HepG2 (cell line): ENCODE data around the gene RPS6KL1. TPM values are rescaled to one million over a fixed set of nuclear protein-coding genes. Genes with fewer than 3 reads are reported as not detected.

ENCODE experiments used
- ATAC-seq: fragments of 200-7000 bp; cut with Tn5 transposase; 3 replicates; pipeline ENCODE4 v1.9.1; 2020; ENCODE audit warnings: mild to moderate bottlenecking, moderate library complexity
- BruUV-seq: library from RNA; stranded (reverse); fragments of 400-500 nt; replicated peaks from 2 replicates; lab custom pipeline; 2021; lab: Mats Ljungman, UMichigan
- CTCF ChIA-PET: fragments of 300-600 bp; formaldehyde crosslinking; extraction: SDS; loops from one replicate; lab custom pipeline; 2021; ENCODE audit warnings: low total read pairs, inconsistent platforms, low intra/inter-chr PET ratio; lab: Yijun Ruan, JAX
- POLR2A ChIA-PET: fragments of 350-600 bp; sonication (Branson Sonifier 250); formaldehyde crosslinking; loops from one replicate; lab custom pipeline; 2020; ENCODE audit warnings: antibody characterized with exemption, inconsistent platforms; lab: Yijun Ruan, JAX
- DNase-seq: peaks from one replicate; pipeline ENCODE4 v3.0.0-alpha.2; 2015; ENCODE audit warnings: low spot score
- FAIRE-seq: peaks from 3 replicates; lab custom pipeline; 2011; peaks lifted over from hg19 to GRCh38; lab: Jason Lieb, UNC
- H2AFZ ChIP-seq: one replicate; pipeline ENCODE4 v1.6.1; 2011; ENCODE audit warnings: low read length, inconsistent platforms
- H3K27ac ChIP-seq: fragments of 300-600 bp; 3 replicates; pipeline ENCODE4 v1.8.0; 2011; ENCODE audit warnings: mixed run types, mild to moderate bottlenecking, mixed read lengths, low read length, inconsistent platforms; ENCODE audit not compliant: insufficient read depth; ENCODE audit errors: extremely low read length
- H3K27me3 ChIP-seq, 2 experiments: fragments of 200-600 bp in 1 of 2; 2 replicates in 1 of 2; 3 replicates in 1 of 2; pipeline versions ENCODE4 v1.6.0 to v1.8.0; 2011; ENCODE audit warnings: low read length in 2 of 2, mild to moderate bottlenecking in 2 of 2, moderate library complexity in 2 of 2, inconsistent platforms in 1 of 2; ENCODE audit not compliant: insufficient read depth in 2 of 2, control insufficient read depth in 1 of 2
- H3K36me3 ChIP-seq, 2 experiments: fragments of 200-600 bp in 1 of 2; replicated peaks in 1 of 2; 2 replicates in 1 of 2; 3 replicates in 1 of 2; pipeline versions ENCODE4 v1.5.1 to v1.8.0; 2011; ENCODE audit warnings: low read length in 2 of 2, inconsistent platforms in 1 of 2; ENCODE audit not compliant: insufficient read depth in 2 of 2, control insufficient read depth in 1 of 2
- H3K4me1 ChIP-seq: 2 replicates; pipeline ENCODE4 v1.5.1; 2012; ENCODE audit warnings: low read length, inconsistent platforms; ENCODE audit not compliant: insufficient read depth
- H3K4me2 ChIP-seq: 2 replicates; pipeline ENCODE4 v1.6.0; 2011; ENCODE audit warnings: low read depth, low read length, inconsistent platforms
- H3K4me3 ChIP-seq, 3 experiments: fragments of 200-600 bp in 1 of 3; sonication (generic), shearing (Covaris generic) in 1 of 3; replicated peaks in 1 of 3; 2 replicates each; pipeline ENCODE4 v1.5.1; 2011 to 2016; ENCODE audit warnings: low read length in 3 of 3, inconsistent platforms in 2 of 3, low read depth in 2 of 3, mild to moderate bottlenecking in 2 of 3, control low read depth in 1 of 3, mixed read lengths in 1 of 3; ENCODE audit not compliant: insufficient read depth in 1 of 3
- H3K79me2 ChIP-seq: one replicate; pipeline ENCODE4 v1.6.1; 2011; ENCODE audit warnings: low read length, inconsistent platforms; ENCODE audit not compliant: insufficient read depth
- H3K9ac ChIP-seq: 2 replicates; pipeline ENCODE4 v1.6.0; 2011; ENCODE audit warnings: mild to moderate bottlenecking, low read depth, low read length, inconsistent platforms; ENCODE audit not compliant: insufficient read depth
- H3K9me3 ChIP-seq: 2 replicates; pipeline ENCODE4 v1.5.1; 2012; ENCODE audit warnings: mild to moderate bottlenecking, low read length
- H4K20me1 ChIP-seq: 2 replicates; pipeline ENCODE4 v1.6.0; 2011; ENCODE audit warnings: inconsistent platforms, mild to moderate bottlenecking, low read length, moderate library complexity; ENCODE audit not compliant: insufficient read depth
- CBX5 ChIP-seq: sonication (generic); formaldehyde crosslinking; IDR thresholded peaks from 2 replicates; pipeline ENCODE4 v1.4.0; 2020; ENCODE audit warnings: missing genetic modification reagents, borderline replicate concordance
- GFI1 ChIP-seq: sonication (generic); formaldehyde crosslinking; IDR thresholded peaks from 2 replicates; pipeline ENCODE4 v1.5.0; 2020; ENCODE audit warnings: missing genetic modification reagents, mild to moderate bottlenecking, borderline replicate concordance
- HOXA3 ChIP-seq: sonication (generic); formaldehyde crosslinking; IDR thresholded peaks from 2 replicates; pipeline ENCODE4 v1.5.0; 2020; ENCODE audit warnings: missing genetic modification reagents
- KMT2A ChIP-seq: sonication (generic); formaldehyde crosslinking; IDR thresholded peaks from 2 replicates; pipeline ENCODE4 v1.4.0; 2020; ENCODE audit warnings: missing genetic modification reagents
- NFRKB ChIP-seq: fragments of 450-650 bp; IDR thresholded peaks from 2 replicates; pipeline ENCODE4 v1.6.1; 2017
- SMC3 ChIP-seq: IDR thresholded peaks from 2 replicates; pipeline ENCODE4 v1.6.1; 2011; ENCODE audit warnings: low read length, improper control_type of control experiment
- ZNF12 ChIP-seq: sonication (generic); formaldehyde crosslinking; IDR thresholded peaks from 2 replicates; pipeline ENCODE4 v1.5.0; 2020; ENCODE audit warnings: missing genetic modification reagents
- WGBS: methylation state at CpG from one replicate; pipeline ENCODE4 v1.1.6; 2017; ENCODE audit warnings: low lambda C conversion rate; 5-methylcytosine and 5-hydroxymethylcytosine counted together
- in situ Hi-C: cut with HindIII; loops from 2 replicates; pipeline ENCODE4 v1.10.0; 2017; ENCODE audit warnings: low pct_unique_long_range_greater_than_20kb; ENCODE audit not compliant: extremely low pct_ligation_motif_present
- intact Hi-C: fragments of 100-400 bp; cut with micrococcal nuclease; formaldehyde crosslinking; loops from one replicate; pipeline ENCODE4 v1.10.0; 2022; ENCODE audit not compliant: unreplicated experiment
- polyA plus RNA-seq, 8 experiments: library from polyadenylated mRNA; depleted of rRNA in 3 of 8; stranded (reverse) in 7 of 8; unstranded in 1 of 8; fragments of >200 nt; fragmentation: Illumina TruSeq in 4 of 8; extraction: Trizol in 4 of 8; gene quantifications; 2 replicates each; pipeline versions ENCODE4 v1.2.1 to v1.2.3, GENCODE V29; 2011 to 2016; ENCODE audit warnings: low read depth in 4 of 8, missing spikeins in 1 of 8, mixed read lengths in 1 of 8; ENCODE audit not compliant: insufficient read depth in 1 of 8
- total RNA-seq, 5 experiments: library from RNA; depleted of rRNA; stranded (reverse); fragments of >200 nt; fragmentation: Illumina TruSeq; extraction: Trizol; gene quantifications; 2 replicates each; pipeline ENCODE4 v1.2.3, GENCODE V29; 2016; ENCODE audit warnings: low read depth in 1 of 5
- TF ChIP-seq, protein P1 (sequence below): IDR thresholded peaks from 2 replicates; pipeline ENCODE4 v1.6.1; 2016
- TF ChIP-seq, protein P2 (sequence below): sonication (generic); formaldehyde crosslinking; IDR thresholded peaks from 2 replicates; pipeline ENCODE4 v1.4.0; 2020; ENCODE audit warnings: missing genetic modification reagents
- TF ChIP-seq, protein P3 (sequence below): sonication (generic); formaldehyde crosslinking; IDR thresholded peaks from 2 replicates; pipeline ENCODE4 v1.5.0; 2020; ENCODE audit warnings: mild to moderate bottlenecking, missing genetic modification reagents
- TF ChIP-seq, protein P4 (sequence below): fragments of 450-650 bp; IDR thresholded peaks from 2 replicates; pipeline ENCODE4 v1.6.1; 2017; ENCODE audit warnings: mild to moderate bottlenecking
- TF ChIP-seq, protein P5 (sequence below): sonication (generic); formaldehyde crosslinking; IDR thresholded peaks from 2 replicates; pipeline ENCODE4 v1.8.1; 2023; ENCODE audit warnings: mild to moderate bottlenecking, missing genetic modification reagents

The RPS6KL1 gene
- total and polyA plus RNA-seq, 2 of the 13 experiments (the other 11 are each of a cell fraction or from before 2014, with no cell fraction given) = 6.5 to 11.5 TPM

DNA sequence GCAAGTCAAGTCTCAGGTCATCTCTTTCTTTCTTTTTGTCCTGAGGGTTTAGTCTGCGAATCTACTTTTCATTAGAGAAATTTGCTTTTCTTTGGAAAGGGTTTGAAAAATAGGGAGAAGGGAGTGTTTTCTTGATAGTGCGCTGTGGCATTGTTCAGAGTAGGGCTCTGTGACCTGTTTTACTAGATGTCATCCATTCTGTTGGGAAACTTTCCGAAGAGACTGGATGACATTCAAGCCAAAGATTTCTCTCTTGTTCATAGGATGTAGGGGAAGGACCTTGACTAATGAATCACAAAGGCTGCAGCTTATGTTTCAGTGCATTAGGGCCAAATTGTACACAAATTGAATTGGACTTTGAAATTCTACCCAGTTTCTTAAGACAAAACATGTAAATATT, 26.7 kb downstream of the RPS6KL1 start (continued):
- TF ChIP-seq, protein P1, sequence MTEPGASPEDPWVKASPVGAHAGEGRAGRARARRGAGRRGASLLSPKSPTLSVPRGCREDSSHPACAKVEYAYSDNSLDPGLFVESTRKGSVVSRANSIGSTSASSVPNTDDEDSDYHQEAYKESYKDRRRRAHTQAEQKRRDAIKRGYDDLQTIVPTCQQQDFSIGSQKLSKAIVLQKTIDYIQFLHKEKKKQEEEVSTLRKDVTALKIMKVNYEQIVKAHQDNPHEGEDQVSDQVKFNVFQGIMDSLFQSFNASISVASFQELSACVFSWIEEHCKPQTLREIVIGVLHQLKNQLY (CRISPR knock-in tag) = no peak
- TF ChIP-seq, protein P2, sequence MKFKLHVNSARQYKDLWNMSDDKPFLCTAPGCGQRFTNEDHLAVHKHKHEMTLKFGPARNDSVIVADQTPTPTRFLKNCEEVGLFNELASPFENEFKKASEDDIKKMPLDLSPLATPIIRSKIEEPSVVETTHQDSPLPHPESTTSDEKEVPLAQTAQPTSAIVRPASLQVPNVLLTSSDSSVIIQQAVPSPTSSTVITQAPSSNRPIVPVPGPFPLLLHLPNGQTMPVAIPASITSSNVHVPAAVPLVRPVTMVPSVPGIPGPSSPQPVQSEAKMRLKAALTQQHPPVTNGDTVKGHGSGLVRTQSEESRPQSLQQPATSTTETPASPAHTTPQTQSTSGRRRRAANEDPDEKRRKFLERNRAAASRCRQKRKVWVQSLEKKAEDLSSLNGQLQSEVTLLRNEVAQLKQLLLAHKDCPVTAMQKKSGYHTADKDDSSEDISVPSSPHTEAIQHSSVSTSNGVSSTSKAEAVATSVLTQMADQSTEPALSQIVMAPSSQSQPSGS = no peak
- no peak for TF ChIP-seq HOXA3 (CRISPR knock-in tag)
- TF ChIP-seq, protein P3, sequence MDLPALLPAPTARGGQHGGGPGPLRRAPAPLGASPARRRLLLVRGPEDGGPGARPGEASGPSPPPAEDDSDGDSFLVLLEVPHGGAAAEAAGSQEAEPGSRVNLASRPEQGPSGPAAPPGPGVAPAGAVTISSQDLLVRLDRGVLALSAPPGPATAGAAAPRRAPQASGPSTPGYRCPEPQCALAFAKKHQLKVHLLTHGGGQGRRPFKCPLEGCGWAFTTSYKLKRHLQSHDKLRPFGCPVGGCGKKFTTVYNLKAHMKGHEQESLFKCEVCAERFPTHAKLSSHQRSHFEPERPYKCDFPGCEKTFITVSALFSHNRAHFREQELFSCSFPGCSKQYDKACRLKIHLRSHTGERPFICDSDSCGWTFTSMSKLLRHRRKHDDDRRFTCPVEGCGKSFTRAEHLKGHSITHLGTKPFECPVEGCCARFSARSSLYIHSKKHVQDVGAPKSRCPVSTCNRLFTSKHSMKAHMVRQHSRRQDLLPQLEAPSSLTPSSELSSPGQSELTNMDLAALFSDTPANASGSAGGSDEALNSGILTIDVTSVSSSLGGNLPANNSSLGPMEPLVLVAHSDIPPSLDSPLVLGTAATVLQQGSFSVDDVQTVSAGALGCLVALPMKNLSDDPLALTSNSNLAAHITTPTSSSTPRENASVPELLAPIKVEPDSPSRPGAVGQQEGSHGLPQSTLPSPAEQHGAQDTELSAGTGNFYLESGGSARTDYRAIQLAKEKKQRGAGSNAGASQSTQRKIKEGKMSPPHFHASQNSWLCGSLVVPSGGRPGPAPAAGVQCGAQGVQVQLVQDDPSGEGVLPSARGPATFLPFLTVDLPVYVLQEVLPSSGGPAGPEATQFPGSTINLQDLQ (CRISPR knock-in tag) = no peak

DNA sequence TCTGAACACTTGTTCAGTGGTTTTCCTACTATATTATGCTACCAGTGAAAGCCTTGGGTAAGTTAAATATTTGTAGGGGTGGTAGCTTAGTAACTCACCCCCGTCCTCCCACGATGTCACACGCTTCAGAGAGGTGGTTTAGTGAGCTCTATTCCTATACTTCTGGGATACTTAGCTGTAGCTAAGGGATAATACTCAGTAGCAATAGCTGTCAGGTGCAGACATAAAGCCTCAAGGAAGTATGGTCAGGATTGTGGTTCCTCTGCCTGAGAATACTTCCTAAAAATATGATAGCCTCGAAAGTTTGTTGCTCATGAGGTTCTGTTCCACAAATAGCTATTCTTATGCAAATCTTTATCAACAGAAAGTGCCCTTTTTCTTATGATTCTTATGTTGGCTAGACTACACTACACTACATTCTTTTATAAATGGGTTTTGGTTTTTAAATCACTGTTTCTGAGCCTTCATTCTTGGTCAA, 29.4 kb downstream of the RPS6KL1 start:
- no peaks in the 10 kb centered on the region for H3K9me3 ChIP-seq
- no peak for ATAC-seq
- TF ChIP-seq, protein P4, sequence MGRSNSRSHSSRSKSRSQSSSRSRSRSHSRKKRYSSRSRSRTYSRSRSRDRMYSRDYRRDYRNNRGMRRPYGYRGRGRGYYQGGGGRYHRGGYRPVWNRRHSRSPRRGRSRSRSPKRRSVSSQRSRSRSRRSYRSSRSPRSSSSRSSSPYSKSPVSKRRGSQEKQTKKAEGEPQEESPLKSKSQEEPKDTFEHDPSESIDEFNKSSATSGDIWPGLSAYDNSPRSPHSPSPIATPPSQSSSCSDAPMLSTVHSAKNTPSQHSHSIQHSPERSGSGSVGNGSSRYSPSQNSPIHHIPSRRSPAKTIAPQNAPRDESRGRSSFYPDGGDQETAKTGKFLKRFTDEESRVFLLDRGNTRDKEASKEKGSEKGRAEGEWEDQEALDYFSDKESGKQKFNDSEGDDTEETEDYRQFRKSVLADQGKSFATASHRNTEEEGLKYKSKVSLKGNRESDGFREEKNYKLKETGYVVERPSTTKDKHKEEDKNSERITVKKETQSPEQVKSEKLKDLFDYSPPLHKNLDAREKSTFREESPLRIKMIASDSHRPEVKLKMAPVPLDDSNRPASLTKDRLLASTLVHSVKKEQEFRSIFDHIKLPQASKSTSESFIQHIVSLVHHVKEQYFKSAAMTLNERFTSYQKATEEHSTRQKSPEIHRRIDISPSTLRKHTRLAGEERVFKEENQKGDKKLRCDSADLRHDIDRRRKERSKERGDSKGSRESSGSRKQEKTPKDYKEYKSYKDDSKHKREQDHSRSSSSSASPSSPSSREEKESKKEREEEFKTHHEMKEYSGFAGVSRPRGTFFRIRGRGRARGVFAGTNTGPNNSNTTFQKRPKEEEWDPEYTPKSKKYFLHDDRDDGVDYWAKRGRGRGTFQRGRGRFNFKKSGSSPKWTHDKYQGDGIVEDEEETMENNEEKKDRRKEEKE = no peak
- no peak for TF ChIP-seq GFI1 (CRISPR knock-in tag)
- no peak for TF ChIP-seq NFRKB
- TF ChIP-seq CBX5 = no peak
- no peak for TF ChIP-seq SMC3
- TF ChIP-seq, protein P5, sequence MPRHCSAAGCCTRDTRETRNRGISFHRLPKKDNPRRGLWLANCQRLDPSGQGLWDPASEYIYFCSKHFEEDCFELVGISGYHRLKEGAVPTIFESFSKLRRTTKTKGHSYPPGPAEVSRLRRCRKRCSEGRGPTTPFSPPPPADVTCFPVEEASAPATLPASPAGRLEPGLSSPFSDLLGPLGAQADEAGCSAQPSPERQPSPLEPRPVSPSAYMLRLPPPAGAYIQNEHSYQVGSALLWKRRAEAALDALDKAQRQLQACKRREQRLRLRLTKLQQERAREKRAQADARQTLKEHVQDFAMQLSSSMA (CRISPR knock-in tag) = no peak
- TF ChIP-seq ZNF12 = no peak
- TF ChIP-seq KMT2A = no peak

More for the DNA sequence above, 29.4 kb downstream of the RPS6KL1 start:
- Histone ChIP-seq H3K9ac (no peak overlapping the region), H4K20me1 (peaks cover 2% of the 10 kb centered on the region; the same call in 1 of the 2 replicates), H3K79me2 (peaks cover 3% of the 10 kb centered on the region), H3K27ac (no peak overlapping the region), H3K4me2 (no peak overlapping the region), H3K4me1 (peaks cover 53% of the 10 kb centered on the region), H3K4me3 (no peak overlapping the region), H3K36me3 (peaks cover 36 to 81% of the 10 kb centered on the region in 2 experiments), H2AFZ (no peak overlapping the region), H3K27me3 (no peaks in the 10 kb centered on the region)
- DNase-seq = no peak
- intact Hi-C loops = no loop called here
- BruUV-seq = no TSS peak
- 98% methylated on average over 4 of the region's 4 CpGs for WGBS
- POLR2A ChIA-PET = interaction anchor here (0.9 to 1.7 kb wide), 2 partner anchors 12 to 14 kb away, joined by 4 to 5 read pairs; no protein-coding TSS in a partner anchor
- in situ Hi-C loops = no loop called here
- CTCF ChIA-PET = interaction anchor here (1.1 kb wide), 1 partner anchor 12 kb away, joined by 3 read pairs; no protein-coding TSS in a partner anchor
- FAIRE-seq = no peak
